ENCODE data around the gene TFB1M.

Gene TFB1M

DNA sequence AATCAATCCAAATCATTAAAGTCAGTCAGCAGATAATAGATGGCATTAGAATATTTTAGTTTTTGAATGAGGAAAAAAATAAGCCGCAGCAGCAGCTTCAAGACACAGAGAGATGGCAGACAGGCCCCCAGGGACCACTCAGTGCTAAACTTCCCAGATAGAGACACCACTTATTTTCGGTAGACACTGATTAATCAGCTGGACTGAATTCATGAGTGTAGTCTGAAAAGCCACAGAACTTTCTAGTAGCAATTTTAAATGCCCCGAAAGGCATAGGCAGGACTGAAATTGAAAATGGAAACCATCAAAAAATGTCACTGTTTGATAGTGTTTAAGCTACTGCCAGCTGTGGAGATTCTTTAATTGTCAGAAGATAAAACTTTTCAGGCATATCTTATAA lies 53.6 kb downstream of the TFB1M start:
- Histone ChIP-seq H2BK120ac (ENCODE audit: low read depth, low read length) (no peak overlapping the region), H2AK5ac (ENCODE audit: low read length) (no peak overlapping the region), H3K56ac (ENCODE audit: low read length) (no peak overlapping the region), H3K36me3 (ENCODE audit: control insufficient read depth, insufficient read depth, low read length) (peaks cover 2% of the 10 kb centered on the region), H4K8ac (ENCODE audit: low read depth, low read length) (no peak overlapping the region), H3K4me1 (ENCODE audit: control insufficient read depth, low read depth, low read length) (peaks cover 8% of the 10 kb centered on the region), H3K4me2 (ENCODE audit: low read length) (no peak overlapping the region), H3K9ac (ENCODE audit: low read length) (no peak overlapping the region), H3K23ac (ENCODE audit: low read length) (no peak overlapping the region), H3K79me2 (ENCODE audit: control insufficient read depth, insufficient read depth, low read length) (no peaks in the 10 kb centered on the region), H3K27ac (ENCODE audit: low read depth, low read length) (no peak overlapping the region), H2BK15ac (replicated peaks; ENCODE audit: low read depth) (no peak overlapping the region), H2BK5ac (ENCODE audit: low read length) (no peak overlapping the region), H3K79me1 (ENCODE audit: low read length) (peaks cover 3% of the 10 kb centered on the region), H3K18ac (ENCODE audit: low read length) (no peak overlapping the region), H4K5ac (ENCODE audit: low read length) (no peak overlapping the region), H3K27me3 (ENCODE audit: insufficient read depth, low read length, poor library complexity) (no peaks in the 10 kb centered on the region), H3K4me3 (ENCODE audit: low read length) (no peak overlapping the region), H3K4ac (ENCODE audit: low read depth, low read length) (no peak overlapping the region)
- no peak for DNase-seq
- WGBS (ENCODE audit: extremely low coverage, insufficient coverage, low lambda C conversion rate) = no CpG with 5 or more reads among the region's 3 CpGs

DNA sequence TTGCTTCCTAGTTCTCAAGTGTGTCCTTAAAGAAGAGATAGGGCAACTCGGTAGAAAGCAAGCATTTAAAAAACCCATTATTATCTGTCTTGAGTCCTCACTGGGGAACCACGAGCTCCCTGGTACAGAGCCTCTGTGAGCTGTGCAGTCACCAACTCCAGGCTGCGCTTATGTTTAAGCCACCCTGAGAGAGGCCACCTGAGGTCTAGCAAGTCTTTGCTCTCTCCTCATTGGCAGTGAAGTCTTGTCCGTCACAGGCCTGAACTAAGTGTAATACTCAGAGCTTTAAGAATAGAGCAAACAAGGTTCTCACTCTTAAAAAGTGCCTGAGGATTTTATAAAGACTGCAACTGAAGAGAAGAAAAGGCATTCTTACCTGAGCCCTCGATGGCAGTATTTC lies 54.4 kb downstream of the TFB1M start:
- Histone ChIP-seq H3K27me3 (ENCODE audit: insufficient read depth, low read length, poor library complexity) (no peaks in the 10 kb centered on the region), H3K56ac (ENCODE audit: low read length) (no peak overlapping the region), H3K4me2 (ENCODE audit: low read length) (no peak overlapping the region), H3K18ac (ENCODE audit: low read length) (no peak overlapping the region), H4K5ac (ENCODE audit: low read length) (no peak overlapping the region), H2BK5ac (ENCODE audit: low read length) (no peak overlapping the region), H3K4me1 (ENCODE audit: control insufficient read depth, low read depth, low read length) (peaks cover 8% of the 10 kb centered on the region), H3K36me3 (ENCODE audit: control insufficient read depth, insufficient read depth, low read length) (peaks cover 2% of the 10 kb centered on the region), H3K27ac (ENCODE audit: low read depth, low read length) (no peak overlapping the region), H2BK120ac (ENCODE audit: low read depth, low read length) (no peak overlapping the region), H3K9ac (ENCODE audit: low read length) (no peak overlapping the region), H2BK15ac (replicated peaks; ENCODE audit: low read depth) (no peak overlapping the region), H3K4ac (ENCODE audit: low read depth, low read length) (no peak overlapping the region), H3K23ac (ENCODE audit: low read length) (no peak overlapping the region), H2AK5ac (ENCODE audit: low read length) (no peak overlapping the region), H3K79me2 (ENCODE audit: control insufficient read depth, insufficient read depth, low read length) (no peaks in the 10 kb centered on the region), H3K79me1 (ENCODE audit: low read length) (peaks cover 3% of the 10 kb centered on the region), H4K8ac (ENCODE audit: low read depth, low read length) (no peak overlapping the region), H3K4me3 (ENCODE audit: low read length) (no peak overlapping the region)
- WGBS (ENCODE audit: extremely low coverage, insufficient coverage, low lambda C conversion rate) = no CpG with 5 or more reads among the region's 5 CpGs
- DNase-seq = no peak

DNA sequence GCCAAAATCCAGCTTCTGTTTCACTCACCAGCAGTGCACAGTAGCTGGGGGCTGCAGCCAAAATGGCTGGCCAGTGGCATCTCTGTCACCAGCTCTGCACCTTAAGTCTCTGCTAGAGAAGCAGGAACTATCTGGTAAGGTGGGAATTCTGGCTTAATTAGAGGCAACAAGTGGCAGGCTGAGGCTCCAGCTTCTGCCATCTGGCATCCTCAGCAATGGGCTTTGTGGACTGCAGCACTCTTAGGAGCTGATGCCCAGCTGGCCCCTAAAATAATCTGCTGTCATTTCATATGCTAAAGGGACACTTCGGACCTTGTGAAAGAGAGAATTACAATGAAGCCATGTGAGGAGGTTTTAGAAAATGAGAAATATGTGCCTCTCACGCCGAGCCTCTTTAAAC lies 55.1 kb downstream of the TFB1M start:
- H3K36me3 ChIP-seq (ENCODE audit: control insufficient read depth, insufficient read depth, low read length) = peaks cover 2% of the 10 kb centered on the region
- no peaks in the 10 kb centered on the region for H3K79me2 ChIP-seq (ENCODE audit: control insufficient read depth, insufficient read depth, low read length)
- H3K9ac ChIP-seq (ENCODE audit: low read length) = no peak overlapping the region
- H3K4me2 ChIP-seq (ENCODE audit: low read length) = no peak overlapping the region
- no peak overlapping the region for H3K4me3 ChIP-seq (ENCODE audit: low read length)
- no peak overlapping the region for H3K18ac ChIP-seq (ENCODE audit: low read length)
- H2BK120ac ChIP-seq (ENCODE audit: low read depth, low read length) = no peak overlapping the region
- no CpG with 5 or more reads among the region's 3 CpGs for WGBS (ENCODE audit: extremely low coverage, insufficient coverage, low lambda C conversion rate)
- H3K4ac ChIP-seq (ENCODE audit: low read depth, low read length) = no peak overlapping the region
- H3K27ac ChIP-seq (ENCODE audit: low read depth, low read length) = no peak overlapping the region
- H2AK5ac ChIP-seq (ENCODE audit: low read length) = no peak overlapping the region
- peaks cover 8% of the 10 kb centered on the region for H3K4me1 ChIP-seq (ENCODE audit: control insufficient read depth, low read depth, low read length)
- no peak for DNase-seq
- H3K27me3 ChIP-seq (ENCODE audit: insufficient read depth, low read length, poor library complexity) = no peaks in the 10 kb centered on the region
- no peak overlapping the region for H3K56ac ChIP-seq (ENCODE audit: low read length)
- H3K79me1 ChIP-seq (ENCODE audit: low read length) = peaks cover 3% of the 10 kb centered on the region
- H4K8ac ChIP-seq (ENCODE audit: low read depth, low read length) = no peak overlapping the region
- no peak overlapping the region for H4K5ac ChIP-seq (ENCODE audit: low read length)
- H3K23ac ChIP-seq (ENCODE audit: low read length) = no peak overlapping the region
- no peak overlapping the region for H2BK15ac ChIP-seq (replicated peaks; ENCODE audit: low read depth)
- no peak overlapping the region for H2BK5ac ChIP-seq (ENCODE audit: low read length)

DNA sequence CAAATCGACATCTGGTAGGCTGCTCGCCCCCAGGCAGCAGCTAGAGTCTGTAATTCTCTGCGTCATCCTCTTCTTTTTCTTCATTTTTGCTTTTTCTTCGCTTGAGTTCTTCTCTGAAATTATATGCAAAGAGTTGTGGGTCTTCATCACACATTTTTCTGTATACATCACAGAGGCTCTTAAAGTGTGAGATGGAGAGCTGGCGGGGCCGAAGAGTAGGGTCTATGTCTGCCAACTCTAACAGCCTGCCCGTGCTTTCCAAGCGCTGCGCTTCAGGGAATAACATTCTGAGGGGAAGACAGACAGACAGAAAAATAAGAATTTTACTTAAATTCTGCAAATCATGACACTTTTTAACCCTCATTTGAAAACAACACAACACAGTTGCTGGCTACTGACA lies 56.5 kb downstream of the TFB1M start:
- no peak overlapping the region for H3K4ac ChIP-seq (ENCODE audit: low read depth, low read length)
- H3K4me3 ChIP-seq (ENCODE audit: low read length) = no peak overlapping the region
- H3K27me3 ChIP-seq (ENCODE audit: insufficient read depth, low read length, poor library complexity) = no peaks in the 10 kb centered on the region
- no peak for DNase-seq
- no peak overlapping the region for H3K4me2 ChIP-seq (ENCODE audit: low read length)
- H4K5ac ChIP-seq (ENCODE audit: low read length) = no peak overlapping the region
- no peak overlapping the region for H3K27ac ChIP-seq (ENCODE audit: low read depth, low read length)
- no peak overlapping the region for H3K23ac ChIP-seq (ENCODE audit: low read length)
- no peak overlapping the region for H3K18ac ChIP-seq (ENCODE audit: low read length)
- H2AK5ac ChIP-seq (ENCODE audit: low read length) = no peak overlapping the region
- no peak overlapping the region for H2BK120ac ChIP-seq (ENCODE audit: low read depth, low read length)
- peaks cover 8% of the 10 kb centered on the region for H3K4me1 ChIP-seq (ENCODE audit: control insufficient read depth, low read depth, low read length)
- peaks cover 2% of the 10 kb centered on the region for H3K36me3 ChIP-seq (ENCODE audit: control insufficient read depth, insufficient read depth, low read length)
- no peak overlapping the region for H2BK15ac ChIP-seq (replicated peaks; ENCODE audit: low read depth)
- no peak overlapping the region for H2BK5ac ChIP-seq (ENCODE audit: low read length)
- H4K8ac ChIP-seq (ENCODE audit: low read depth, low read length) = no peak overlapping the region
- H3K56ac ChIP-seq (ENCODE audit: low read length) = no peak overlapping the region
- no peaks in the 10 kb centered on the region for H3K79me1 ChIP-seq (ENCODE audit: low read length)
- no CpG with 5 or more reads among the region's 9 CpGs for WGBS (ENCODE audit: extremely low coverage, insufficient coverage, low lambda C conversion rate)
- H3K9ac ChIP-seq (ENCODE audit: low read length) = no peak overlapping the region
- no peaks in the 10 kb centered on the region for H3K79me2 ChIP-seq (ENCODE audit: control insufficient read depth, insufficient read depth, low read length)

DNA sequence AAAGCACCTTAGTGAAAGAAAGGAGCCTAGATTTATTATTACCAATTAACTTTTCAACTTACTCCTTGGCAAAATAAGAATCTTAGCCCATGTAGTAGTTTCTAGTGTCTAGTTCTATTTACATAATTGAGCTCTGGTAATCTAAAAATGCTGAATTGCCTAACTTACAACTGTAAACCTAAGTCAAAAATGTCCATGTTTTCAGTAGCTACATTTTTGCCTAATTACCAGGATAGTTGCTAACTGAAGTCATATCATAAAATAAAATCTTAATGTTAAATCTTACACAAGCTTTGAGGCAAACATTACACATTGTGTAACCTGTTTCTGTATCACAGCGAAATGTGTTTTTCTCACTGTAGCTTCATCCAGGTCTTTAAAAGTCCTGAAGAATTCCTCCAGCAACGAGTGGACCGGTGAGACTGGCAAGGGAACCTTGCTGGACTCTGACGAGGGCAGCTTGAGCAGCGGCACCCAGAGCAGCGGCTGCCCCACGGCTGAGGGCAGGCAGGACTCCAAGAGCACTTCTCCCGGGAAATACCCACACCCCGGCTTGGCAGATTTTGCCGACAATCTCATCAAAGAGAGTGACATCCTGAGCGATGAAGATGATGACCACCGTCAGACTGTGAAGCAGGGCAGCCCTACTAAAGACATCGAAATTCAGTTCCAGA lies 58.0 kb downstream of the TFB1M start:
- Histone ChIP-seq H2BK15ac (replicated peaks; ENCODE audit: low read depth) (no peak overlapping the region), H3K4me2 (ENCODE audit: low read length) (no peak overlapping the region), H2AK5ac (ENCODE audit: low read length) (no peak overlapping the region), H4K5ac (ENCODE audit: low read length) (no peak overlapping the region), H3K9ac (ENCODE audit: low read length) (no peak overlapping the region), H3K23ac (ENCODE audit: low read length) (no peak overlapping the region), H3K4me3 (ENCODE audit: low read length) (no peak overlapping the region), H3K4me1 (ENCODE audit: control insufficient read depth, low read depth, low read length) (peaks cover 3% of the 10 kb centered on the region), H4K8ac (ENCODE audit: low read depth, low read length) (no peak overlapping the region), H3K56ac (ENCODE audit: low read length) (no peak overlapping the region), H2BK120ac (ENCODE audit: low read depth, low read length) (no peak overlapping the region), H3K4ac (ENCODE audit: low read depth, low read length) (no peak overlapping the region), H2BK5ac (ENCODE audit: low read length) (no peak overlapping the region), H3K79me2 (ENCODE audit: control insufficient read depth, insufficient read depth, low read length) (no peaks in the 10 kb centered on the region), H3K79me1 (ENCODE audit: low read length) (no peaks in the 10 kb centered on the region), H3K18ac (ENCODE audit: low read length) (no peak overlapping the region), H3K27ac (ENCODE audit: low read depth, low read length) (no peak overlapping the region), H3K27me3 (ENCODE audit: insufficient read depth, low read length, poor library complexity) (no peaks in the 10 kb centered on the region), H3K36me3 (ENCODE audit: control insufficient read depth, insufficient read depth, low read length) (peaks cover 4% of the 10 kb centered on the region)
- no CpG with 5 or more reads among the region's 13 CpGs for WGBS (ENCODE audit: extremely low coverage, insufficient coverage, low lambda C conversion rate)
- DNase-seq = no peak

DNA sequence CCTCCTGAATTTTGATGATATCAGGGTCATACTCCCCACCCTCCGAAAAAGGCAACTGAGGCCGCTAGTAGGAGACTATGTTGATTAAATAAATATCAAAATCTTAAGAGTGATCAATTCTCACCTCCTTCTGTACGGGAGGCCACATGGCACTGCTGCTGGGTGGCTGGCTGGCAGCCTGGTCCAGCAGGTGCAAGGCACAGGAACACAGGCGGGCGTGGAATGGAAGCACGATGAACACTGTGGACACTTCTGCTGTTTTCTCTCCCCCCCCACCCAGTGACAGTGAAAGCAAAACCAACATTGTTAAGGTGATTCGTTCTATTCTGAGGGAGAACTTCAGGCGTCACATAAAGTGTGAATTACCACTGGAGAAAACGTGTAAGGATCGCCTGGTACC lies 60.1 kb downstream of the TFB1M start:
- H2BK5ac ChIP-seq (ENCODE audit: low read length) = no peak overlapping the region
- H3K4me3 ChIP-seq (ENCODE audit: low read length) = no peak overlapping the region
- H2AK5ac ChIP-seq (ENCODE audit: low read length) = no peak overlapping the region
- H3K23ac ChIP-seq (ENCODE audit: low read length) = no peak overlapping the region
- no peak overlapping the region for H3K56ac ChIP-seq (ENCODE audit: low read length)
- no peak overlapping the region for H4K8ac ChIP-seq (ENCODE audit: low read depth, low read length)
- WGBS (ENCODE audit: extremely low coverage, insufficient coverage, low lambda C conversion rate) = no CpG with 5 or more reads among the region's 10 CpGs
- H2BK15ac ChIP-seq (replicated peaks; ENCODE audit: low read depth) = no peak overlapping the region
- peaks cover 4% of the 10 kb centered on the region for H3K36me3 ChIP-seq (ENCODE audit: control insufficient read depth, insufficient read depth, low read length)
- H3K79me2 ChIP-seq (ENCODE audit: control insufficient read depth, insufficient read depth, low read length) = no peaks in the 10 kb centered on the region
- no peak overlapping the region for H2BK120ac ChIP-seq (ENCODE audit: low read depth, low read length)
- H3K4ac ChIP-seq (ENCODE audit: low read depth, low read length) = no peak overlapping the region
- H3K27me3 ChIP-seq (ENCODE audit: insufficient read depth, low read length, poor library complexity) = no peaks in the 10 kb centered on the region
- no peak overlapping the region for H4K5ac ChIP-seq (ENCODE audit: low read length)
- no peaks in the 10 kb centered on the region for H3K4me1 ChIP-seq (ENCODE audit: control insufficient read depth, low read depth, low read length)
- DNase-seq = no peak
- H3K9ac ChIP-seq (ENCODE audit: low read length) = no peak overlapping the region
- no peak overlapping the region for H3K4me2 ChIP-seq (ENCODE audit: low read length)
- no peak overlapping the region for H3K18ac ChIP-seq (ENCODE audit: low read length)
- no peaks in the 10 kb centered on the region for H3K79me1 ChIP-seq (ENCODE audit: low read length)
- no peak overlapping the region for H3K27ac ChIP-seq (ENCODE audit: low read depth, low read length)

Measured in mesendoderm (in vitro differentiated cells).